ENCODE measurements around the gene RNASEH2B.

The RNASEH2B gene

GRCh38 chr13:50894012-50894411 is 15.6 kb upstream of the RNASEH2B start:
- H3K4me1 ChIP-seq (ENCODE audit: low read depth, poor library complexity, severe bottlenecking): peaks cover 69% of the 10 kb centered on the region
- peak overlapping the region; percentile 96 for H3K27ac ChIP-seq
- peak overlapping the region; percentile 94 for H3K4me2 ChIP-seq
- no peaks in the 10 kb centered on the region for H3K27me3 ChIP-seq (ENCODE audit: insufficient read depth, low read depth)
- peak overlapping the region; percentile 76; the same call in 1 of the 2 replicates for H3K9ac ChIP-seq
- H3K4me3 ChIP-seq (IDR thresholded peaks at IDR 0.05; ENCODE audit: insufficient read depth, low read depth, low read length): no peak overlapping the region
- no peak for TF ChIP-seq CTCF (conservative IDR thresholded peaks at IDR 0.05; ENCODE audit: low read depth, low read length)
- H3K36me3 ChIP-seq (ENCODE audit: insufficient read depth): no peaks in the 10 kb centered on the region
- no peaks in the 10 kb centered on the region for H3K79me2 ChIP-seq (ENCODE audit: insufficient read depth, low read depth)
- peak overlapping the region; percentile 63 for H2AFZ ChIP-seq (ENCODE audit: low read depth)
- no peaks in the 10 kb centered on the region for H4K20me1 ChIP-seq (ENCODE audit: insufficient read depth)

- no peaks in the 10 kb centered on the region for H3K79me2 ChIP-seq (ENCODE audit: insufficient read depth, low read depth)
- peak overlapping the region; percentile 76; the same call in 1 of the 2 replicates for H3K9ac ChIP-seq
- H3K27me3 ChIP-seq (ENCODE audit: insufficient read depth, low read depth): no peaks in the 10 kb centered on the region
- H4K20me1 ChIP-seq (ENCODE audit: insufficient read depth): no peaks in the 10 kb centered on the region
- no peaks in the 10 kb centered on the region for H3K36me3 ChIP-seq (ENCODE audit: insufficient read depth)
- no peak for TF ChIP-seq CTCF (conservative IDR thresholded peaks at IDR 0.05; ENCODE audit: low read depth, low read length)
- peaks cover 64% of the 10 kb centered on the region for H3K4me1 ChIP-seq (ENCODE audit: low read depth, poor library complexity, severe bottlenecking)
- H3K4me3 ChIP-seq (IDR thresholded peaks at IDR 0.05; ENCODE audit: insufficient read depth, low read depth, low read length): no peak overlapping the region
- H3K27ac ChIP-seq: peak overlapping the region; percentile 96
- peak overlapping the region; percentile 63 for H2AFZ ChIP-seq (ENCODE audit: low read depth)
- peak overlapping the region; percentile 94 for H3K4me2 ChIP-seq
Measured at GRCh38 chr13:50894504-50894903, 15.1 kb upstream of the RNASEH2B start.

- Histone ChIP-seq H4K20me1 (ENCODE audit: insufficient read depth) (no peaks in the 10 kb centered on the region), H3K9ac (no peak overlapping the region), H3K4me2 (no peak overlapping the region), H2AFZ (ENCODE audit: low read depth) (no peak overlapping the region), H3K27me3 (ENCODE audit: insufficient read depth, low read depth) (no peaks in the 10 kb centered on the region), H3K36me3 (ENCODE audit: insufficient read depth) (no peaks in the 10 kb centered on the region), H3K27ac (no peak overlapping the region), H3K4me1 (ENCODE audit: low read depth, poor library complexity, severe bottlenecking) (peaks cover 26% of the 10 kb centered on the region), H3K79me2 (ENCODE audit: insufficient read depth, low read depth) (no peaks in the 10 kb centered on the region), H3K4me3 (IDR thresholded peaks at IDR 0.05; ENCODE audit: insufficient read depth, low read depth, low read length) (no peak overlapping the region)
- no peak for TF ChIP-seq CTCF (conservative IDR thresholded peaks at IDR 0.05; ENCODE audit: low read depth, low read length)
Measured at GRCh38 chr13:50898338-50898737, 11.3 kb upstream of the RNASEH2B start.

- Histone ChIP-seq H3K4me1 (ENCODE audit: low read depth, poor library complexity, severe bottlenecking) (no peaks in the 10 kb centered on the region), H3K79me2 (ENCODE audit: insufficient read depth, low read depth) (no peaks in the 10 kb centered on the region), H2AFZ (ENCODE audit: low read depth) (no peak overlapping the region), H3K27me3 (ENCODE audit: insufficient read depth, low read depth) (no peaks in the 10 kb centered on the region), H3K4me2 (no peak overlapping the region), H3K36me3 (ENCODE audit: insufficient read depth) (no peaks in the 10 kb centered on the region), H3K27ac (no peak overlapping the region), H4K20me1 (ENCODE audit: insufficient read depth) (no peaks in the 10 kb centered on the region), H3K4me3 (IDR thresholded peaks at IDR 0.05; ENCODE audit: insufficient read depth, low read depth, low read length) (no peak overlapping the region), H3K9ac (no peak overlapping the region)
- TF ChIP-seq CTCF (conservative IDR thresholded peaks at IDR 0.05; ENCODE audit: low read depth, low read length): no peak
Measured at GRCh38 chr13:50901701-50902100, 7.9 kb upstream of the RNASEH2B start.
